Gastrocnemius medialis (tissue), 4 donors: ENCODE measurements around the gene GNB2. TPM values are rescaled to one million over a fixed set of nuclear protein-coding genes. Genes with fewer than 3 reads are reported as not detected.
"Not testable (repeated sequence)": the region's sequence is repeated elsewhere in the genome, so short reads cannot be mapped to it uniquely, and the experiment has no call there.

Experiments used
- ATAC-seq, 2 donors: fragments of 150-250 bp; one replicate each; pipeline ENCODE4 v1.9.1; 2016
- DNase-seq, 2 donors: peaks; one replicate each; pipeline ENCODE4 v3.0.0-alpha.2; 2019
- H3K27ac ChIP-seq, 4 donors: fragments of 200-600 bp; sonication (generic); 1 replicate in 1 of 4; 2 replicates in 3 of 4; pipeline ENCODE4 v1.5.1; 2016 to 2018; ENCODE audit warnings: mild to moderate bottlenecking in 2 of 4, moderate library complexity in 1 of 4
- H3K27me3 ChIP-seq, 3 donors: fragments of 200-600 bp; sonication (generic) in 2 of 3; 1 replicate in 1 of 3; 2 replicates in 2 of 3; pipeline versions ENCODE4 v1.5.1 to v1.6.0; 2016 to 2019; ENCODE audit warnings: mild to moderate bottlenecking in 1 of 3, moderate library complexity in 1 of 3
- H3K36me3 ChIP-seq, 2 donors: fragments of 200-600 bp; sonication (generic) in 1 of 2; one replicate each; pipeline ENCODE4 v1.5.1; 2017 to 2018
- H3K4me1 ChIP-seq, 2 donors: fragments of 200-600 bp; sonication (generic) in 1 of 2; one replicate each; pipeline ENCODE4 v1.5.1; 2016 to 2017; ENCODE audit warnings: mild to moderate bottlenecking in 2 of 2
- H3K4me3 ChIP-seq, 4 donors: fragments of 200-600 bp; sonication (generic) in 3 of 4; 1 replicate in 1 of 4; 2 replicates in 3 of 4; pipeline ENCODE4 v1.5.1; 2016 to 2019; ENCODE audit warnings: mild to moderate bottlenecking in 2 of 4
- H3K9me3 ChIP-seq, 3 donors: fragments of 200-600 bp; sonication (generic) in 2 of 3; 1 replicate in 1 of 3; 2 replicates in 2 of 3; pipeline ENCODE4 v1.5.1; 2016 to 2019
- POLR2A ChIP-seq, 2 donors: fragments of 450-650 bp; IDR thresholded peaks; one replicate each; pipeline ENCODE4 v1.6.1; 2017; ENCODE audit warnings: antibody characterized with exemption in 2 of 2, mild to moderate bottlenecking in 2 of 2, moderate library complexity in 2 of 2
- in situ Hi-C, 4 donors: fragments of 200-750 bp; cut with MboI; loops; one replicate each; pipeline versions ENCODE4 v1.15.0 to v1.8.0; 2017; ENCODE audit warnings: low sequenced_read_pairs in 4 of 4
- intact Hi-C: fragments of 100-400 bp; cut with DNase I; formaldehyde crosslinking; loops from one replicate; pipeline ENCODE4 v1.15.1; 2023; ENCODE audit warnings: low total_unique reads
- total RNA-seq, 4 donors: library from RNA; depleted of rRNA; stranded (reverse); fragments of >200 nt; gene quantifications; one replicate each; pipeline versions ENCODE4 v1.1.0 to v1.2.3, GENCODE V29; 2016
- TF ChIP-seq, protein P1 (sequence below), 5 experiments: fragments of 450-650 bp in 3 of 5; fragments of 200-600 bp in 2 of 5; sonication (generic) in 2 of 5; IDR thresholded peaks in 4 of 5; conservative IDR thresholded peaks in 1 of 5; 1 replicate in 4 of 5; 2 replicates in 1 of 5; pipeline ENCODE4 v1.5.1; 2016 to 2019; ENCODE audit warnings: antibody characterized with exemption in 5 of 5, mild to moderate bottlenecking in 3 of 5, moderate library complexity in 3 of 5

GNB2 gene
- total RNA-seq, 4 donors from 2014 or later = 108 to 163 (median 129) TPM

GRCh38 chr7:100665168-100665726, 8.3 kb upstream of the GNB2 start:
- no peak for DNase-seq
- Histone ChIP-seq H3K4me3 (no peak overlapping the region), H3K9me3 (no peaks in the 10 kb centered on the region), H3K36me3 (no peaks in the 10 kb centered on the region), H3K27ac (no peak overlapping the region), H3K27me3 (no peaks in the 10 kb centered on the region), H3K4me1 (no peaks in the 10 kb centered on the region)
- intact Hi-C loops = no loop called here
- in situ Hi-C loops = no loop called here
- TF ChIP-seq, protein P1, sequence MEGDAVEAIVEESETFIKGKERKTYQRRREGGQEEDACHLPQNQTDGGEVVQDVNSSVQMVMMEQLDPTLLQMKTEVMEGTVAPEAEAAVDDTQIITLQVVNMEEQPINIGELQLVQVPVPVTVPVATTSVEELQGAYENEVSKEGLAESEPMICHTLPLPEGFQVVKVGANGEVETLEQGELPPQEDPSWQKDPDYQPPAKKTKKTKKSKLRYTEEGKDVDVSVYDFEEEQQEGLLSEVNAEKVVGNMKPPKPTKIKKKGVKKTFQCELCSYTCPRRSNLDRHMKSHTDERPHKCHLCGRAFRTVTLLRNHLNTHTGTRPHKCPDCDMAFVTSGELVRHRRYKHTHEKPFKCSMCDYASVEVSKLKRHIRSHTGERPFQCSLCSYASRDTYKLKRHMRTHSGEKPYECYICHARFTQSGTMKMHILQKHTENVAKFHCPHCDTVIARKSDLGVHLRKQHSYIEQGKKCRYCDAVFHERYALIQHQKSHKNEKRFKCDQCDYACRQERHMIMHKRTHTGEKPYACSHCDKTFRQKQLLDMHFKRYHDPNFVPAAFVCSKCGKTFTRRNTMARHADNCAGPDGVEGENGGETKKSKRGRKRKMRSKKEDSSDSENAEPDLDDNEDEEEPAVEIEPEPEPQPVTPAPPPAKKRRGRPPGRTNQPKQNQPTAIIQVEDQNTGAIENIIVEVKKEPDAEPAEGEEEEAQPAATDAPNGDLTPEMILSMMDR (IDR thresholded peaks at IDR 0.05 in 4 of 5, conservative IDR thresholded peaks at IDR 0.05 in 1 of 5) = no peak
- no peak for TF ChIP-seq POLR2A (IDR thresholded peaks at IDR 0.05)
- ATAC-seq = no peak

- Histone ChIP-seq H3K36me3 (no peaks in the 10 kb centered on the region), H3K4me1 (no peaks in the 10 kb centered on the region), H3K4me3 (no peak overlapping the region), H3K27ac (no peak overlapping the region), H3K27me3 (no peaks in the 10 kb centered on the region), H3K9me3 (no peaks in the 10 kb centered on the region)
- intact Hi-C loops = no loop called here
- DNase-seq (no peak), ATAC-seq (no peak)
- TF ChIP-seq, protein P1 (IDR thresholded peaks at IDR 0.05 in 4 of 5, conservative IDR thresholded peaks at IDR 0.05 in 1 of 5) = no peak
- TF ChIP-seq POLR2A (IDR thresholded peaks at IDR 0.05) = no peak
- in situ Hi-C loops = no loop called here
These were observed 6.0 kb upstream of the GNB2 start for GRCh38 chr7:100667331-100668068.

GRCh38 chr7:100668069-100668449, 5.5 kb upstream of the GNB2 start:
- DNase-seq (no peak), ATAC-seq (no peak)
- Histone ChIP-seq H3K27ac (no peak overlapping the region), H3K4me1 (no peaks in the 10 kb centered on the region), H3K4me3 (no peak overlapping the region), H3K9me3 (no peaks in the 10 kb centered on the region), H3K27me3 (no peaks in the 10 kb centered on the region), H3K36me3 (no peaks in the 10 kb centered on the region)
- intact Hi-C loops (no loop called here), in situ Hi-C loops (no loop called here)
- TF ChIP-seq, protein P1 (IDR thresholded peaks at IDR 0.05 in 4 of 5, conservative IDR thresholded peaks at IDR 0.05 in 1 of 5) = no peak
- TF ChIP-seq POLR2A (IDR thresholded peaks at IDR 0.05) = no peak

GRCh38 chr7:100669106-100669505, 4.4 kb upstream of the GNB2 start:
- ATAC-seq, intact Hi-C loops, H3K4me1 ChIP-seq, H3K9me3 ChIP-seq, H3K36me3 ChIP-seq, H3K4me3 ChIP-seq, in situ Hi-C loops, H3K27me3 ChIP-seq, DNase-seq, H3K27ac ChIP-seq: not testable (repeated sequence)

DNA sequence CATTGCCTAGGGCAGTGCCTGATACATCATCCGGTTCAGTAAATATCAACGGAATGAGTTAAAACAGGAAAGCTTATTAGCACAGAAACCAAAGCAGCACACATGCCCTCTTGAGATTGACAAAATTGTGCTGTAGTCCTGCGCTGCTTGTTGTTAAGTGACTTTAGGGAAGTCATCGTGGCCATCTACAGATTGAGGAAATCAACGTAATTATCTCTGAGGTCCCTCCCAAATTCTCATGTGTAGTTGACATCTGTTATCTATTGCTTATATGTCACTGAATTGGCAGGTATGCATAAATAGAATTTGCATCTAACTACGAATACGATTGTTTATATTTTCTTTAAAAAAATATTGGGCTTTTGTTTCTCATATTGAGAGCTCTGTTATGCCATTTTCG, 3.5 kb upstream of the GNB2 start:
- intact Hi-C loops (loop anchor here (10.0 kb wide), 2 partner anchors 195 to 585 kb away; partner anchors contain the start of gene TSC22D4), in situ Hi-C loops (no loop called here)
- DNase-seq = no peak
- ATAC-seq = no peak
- Histone ChIP-seq H3K4me1 (no peaks in the 10 kb centered on the region), H3K36me3 (no peaks in the 10 kb centered on the region), H3K27me3 (no peaks in the 10 kb centered on the region), H3K4me3 (no peak overlapping the region), H3K27ac (no peak overlapping the region), H3K9me3 (no peaks in the 10 kb centered on the region)
- TF ChIP-seq, protein P1 (IDR thresholded peaks at IDR 0.05 in 4 of 5, conservative IDR thresholded peaks at IDR 0.05 in 1 of 5) = no peak
- no peak for TF ChIP-seq POLR2A (IDR thresholded peaks at IDR 0.05)
